HG03064 (cell line): ENCODE results near the gene ZDHHC23.
A peak's percentile ranks its signal among the peaks of the same experiment; 100 is the strongest.

Experiments
- ATAC-seq: cut with Tn5 transposase; IDR thresholded peaks from one replicate; pipeline ENCODE4 v1.9.1; 2021; ENCODE audit warnings: low read depth; ENCODE audit not compliant: unreplicated experiment

Gene ZDHHC23

GRCh38 chr3:113985541-113985940 is 37.7 kb downstream of the ZDHHC23 start:
- ATAC-seq, result no peak

DNA sequence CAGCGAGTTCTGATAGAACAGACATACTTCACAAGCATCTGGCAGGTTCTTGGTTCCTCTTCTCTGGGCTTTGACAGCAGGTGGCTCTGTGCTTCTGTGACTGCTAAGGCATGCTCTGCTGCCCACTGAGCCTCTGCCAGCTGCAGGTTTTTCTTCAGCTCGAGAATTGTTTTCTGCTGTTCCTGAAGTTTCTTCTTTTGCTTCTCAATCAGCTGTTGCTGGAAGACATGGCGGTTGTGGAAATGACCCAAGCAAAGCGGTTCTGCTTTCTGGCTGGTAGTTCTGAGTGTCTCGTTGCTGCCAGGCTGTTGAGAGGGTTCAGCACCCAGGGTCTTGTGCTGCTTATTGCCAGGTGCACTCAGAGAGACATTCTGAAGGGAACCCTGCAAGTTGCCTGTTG is 57.7 kb downstream of the ZDHHC23 start:
- ATAC-seq, result peak; percentile 92

DNA sequence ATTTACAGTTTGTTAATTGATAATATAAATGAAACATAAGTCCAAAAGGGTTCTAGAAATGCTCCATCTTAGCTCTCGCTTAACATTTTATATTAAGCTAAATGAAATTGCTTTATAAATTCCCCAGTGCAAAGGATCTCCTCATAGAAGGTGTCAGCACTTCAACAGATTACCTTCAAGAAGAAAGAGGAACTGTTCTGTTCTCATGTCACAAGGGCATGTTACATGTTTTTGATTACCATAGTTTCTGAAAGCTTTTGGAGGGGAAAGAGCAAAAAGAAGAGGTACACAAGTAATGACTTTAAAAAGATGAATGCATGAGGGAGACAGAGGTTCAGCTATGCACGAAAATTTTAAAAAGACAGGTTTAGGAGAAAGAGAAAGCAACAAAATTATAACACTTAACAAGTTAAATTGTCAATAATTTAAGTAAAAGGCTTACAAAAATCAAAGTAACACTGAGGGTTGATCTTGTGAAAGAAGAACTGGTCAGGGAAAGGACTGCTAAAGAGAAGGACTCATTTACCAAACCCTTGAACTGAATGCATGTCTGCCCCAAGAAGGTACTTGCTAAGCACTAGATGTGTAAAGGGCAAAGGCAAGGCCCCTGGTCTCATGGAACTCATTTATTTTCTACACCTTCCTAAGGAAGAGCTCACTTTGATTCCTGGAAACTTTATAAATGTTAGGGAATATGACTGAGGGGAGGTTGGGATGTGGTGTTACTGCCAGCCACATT is 63.4 kb downstream of the ZDHHC23 start:
- ATAC-seq, result peak; percentile 76
